Transverse colon (tissue), 4 donors: Measurements from ENCODE around the gene KCTD15.

ENCODE experiments used
- CTCF ChIP-seq, 5 experiments: fragments of 200-600 bp in 3 of 5; fragments of 450-650 bp in 2 of 5; sonication (generic) in 3 of 5; IDR thresholded peaks; 1 replicate in 2 of 5; 2 replicates in 3 of 5; pipeline ENCODE4 v1.5.1; 2016 to 2017; ENCODE audit warnings: antibody characterized with exemption in 5 of 5, inconsistent platforms in 3 of 5, mild to moderate bottlenecking in 2 of 5, moderate library complexity in 1 of 5
- POLR2A ChIP-seq: fragments of 450-650 bp; IDR thresholded peaks from one replicate; pipeline ENCODE4 v1.6.1; 2016; ENCODE audit warnings: antibody characterized with exemption, mild to moderate bottlenecking, moderate library complexity
- POLR2AphosphoS5 ChIP-seq, 3 donors: sonication (generic); formaldehyde crosslinking; IDR thresholded peaks; one replicate each; pipeline ENCODE4 v1.6.1; 2016; ENCODE audit warnings: antibody characterized with exemption in 3 of 3

DNA sequence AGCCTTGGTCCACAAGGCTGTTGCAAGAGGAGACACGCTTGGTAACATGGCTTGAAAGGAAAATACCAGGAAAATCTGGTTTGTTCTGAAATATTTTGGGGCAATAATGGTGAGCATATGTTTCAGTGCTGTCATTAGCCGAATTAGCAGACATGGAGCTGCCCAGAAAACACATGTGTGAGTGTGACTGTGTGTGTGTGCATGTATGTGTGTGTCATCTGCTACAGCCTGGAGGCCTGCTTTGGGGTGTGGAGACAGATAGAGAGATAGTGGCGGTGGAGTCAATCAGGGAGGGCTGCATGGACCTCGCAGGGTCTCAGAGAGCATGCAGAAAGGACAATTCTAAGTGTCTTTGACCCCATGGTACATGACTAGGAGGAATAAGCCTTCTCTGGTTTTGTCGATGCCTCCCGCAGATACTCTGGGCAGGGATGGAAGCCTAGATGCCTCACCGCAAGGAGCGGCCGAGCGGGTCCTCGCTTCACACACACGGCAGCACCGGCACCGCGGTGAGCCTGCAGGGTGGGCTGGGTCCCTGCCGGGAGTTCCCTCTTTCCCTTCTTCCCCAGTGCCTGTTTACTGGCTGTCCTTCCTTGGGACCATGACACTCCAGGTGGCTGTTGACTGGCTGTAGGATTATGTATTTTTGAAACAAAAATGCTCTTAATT lies 3.5 kb downstream of the KCTD15 start:
- TF ChIP-seq POLR2A, result no peak
- no peak for TF ChIP-seq POLR2AphosphoS5 (IDR thresholded peaks at IDR 0.05)
- no peak for TF ChIP-seq CTCF (IDR thresholded peaks at IDR 0.05)
